ENCODE results near the gene BCDIN3D.

- TF ChIP-seq CTCF (conservative IDR thresholded peaks at IDR 0.05; ENCODE audit: low read depth, low read length) (no peak), EZH2 (IDR thresholded peaks at IDR 0.05; ENCODE audit: low read length, unreplicated experiment) (no peak)
Measured at GRCh38 chr12:49873361-49873934, 30.5 kb upstream of the BCDIN3D start.
